ENCODE data around the gene HLA-G.

DNA sequence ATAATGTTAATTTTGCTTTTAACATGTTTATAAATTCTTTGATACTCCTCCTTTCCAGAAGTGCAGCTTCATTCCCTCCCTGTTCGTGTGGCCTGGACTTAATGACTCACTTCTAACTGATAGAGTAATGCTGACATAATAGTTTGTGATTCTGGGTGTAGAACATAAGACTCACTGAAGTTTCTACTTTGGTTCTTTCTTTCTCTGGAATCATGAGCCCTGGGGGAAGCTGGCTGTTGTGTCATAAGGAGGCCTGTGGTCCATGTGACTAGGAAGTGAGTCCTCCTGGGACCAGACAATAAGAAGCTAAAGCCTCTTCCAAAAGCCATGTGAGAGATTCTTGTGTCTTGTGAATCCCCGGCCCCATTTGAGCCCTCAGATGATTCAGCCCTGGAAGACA, 30.5 kb upstream of the HLA-G start:
- TF ChIP-seq EZH2 (IDR thresholded peaks at IDR 0.05; ENCODE audit: insufficient read depth, poor library complexity, severe bottlenecking) = no peak
- no peak for TF ChIP-seq EZH2phosphoT487 (IDR thresholded peaks at IDR 0.05; ENCODE audit: insufficient read depth, low read depth)
